Adipocyte (in vitro differentiated cells): ENCODE results near the gene DDAH2.
A peak's percentile ranks its signal among the peaks of the same experiment; 100 is the strongest.

ENCODE experiments used
- DNase-seq: peaks from one replicate; pipeline ENCODE4 v3.0.0-alpha.2; 2015; ENCODE audit warnings: low read depth
- H3K27me3 ChIP-seq: replicated peaks from 2 replicates; pipeline ENCODE4 v1.7.0; 2013; ENCODE audit warnings: mild to moderate bottlenecking, low read length, moderate library complexity; ENCODE audit not compliant: control insufficient read depth, insufficient read depth
- H3K36me3 ChIP-seq: 2 replicates; pipeline ENCODE4 v1.7.0; 2013; ENCODE audit warnings: low read length, mild to moderate bottlenecking, moderate library complexity; ENCODE audit not compliant: control insufficient read depth, insufficient read depth, severe bottlenecking
- H3K4me1 ChIP-seq: 2 replicates; pipeline ENCODE4 v1.7.0; 2013; ENCODE audit warnings: mild to moderate bottlenecking, low read length, moderate library complexity; ENCODE audit not compliant: control insufficient read depth, insufficient read depth
- H3K4me3 ChIP-seq: 2 replicates; pipeline ENCODE4 v1.7.0; 2013; ENCODE audit warnings: mild to moderate bottlenecking, low read length, moderate library complexity
- H3K9ac ChIP-seq: 2 replicates; pipeline ENCODE4 v1.7.0; 2013; ENCODE audit warnings: mild to moderate bottlenecking, low read length, moderate library complexity
- H3K9me3 ChIP-seq: 2 replicates; pipeline ENCODE4 v1.7.0; 2013; ENCODE audit warnings: mild to moderate bottlenecking, low read length, moderate library complexity; ENCODE audit not compliant: control insufficient read depth

DDAH2 gene

DNA sequence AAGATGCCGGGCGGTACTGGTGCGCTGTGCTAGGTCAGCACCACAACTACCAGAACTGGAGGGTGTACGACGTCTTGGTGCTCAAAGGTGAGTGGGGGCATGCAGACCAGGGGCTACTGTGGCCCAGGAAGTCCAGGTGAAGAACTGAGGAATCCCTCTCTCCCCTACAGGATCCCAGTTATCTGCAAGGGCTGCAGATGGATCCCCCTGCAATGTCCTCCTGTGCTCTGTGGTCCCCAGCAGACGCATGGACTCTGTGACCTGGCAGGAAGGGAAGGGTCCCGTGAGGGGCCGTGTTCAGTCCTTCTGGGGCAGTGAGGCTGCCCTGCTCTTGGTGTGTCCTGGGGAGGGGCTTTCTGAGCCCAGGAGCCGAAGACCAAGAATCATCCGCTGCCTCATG is 21.4 kb downstream of the DDAH2 start:
- Histone ChIP-seq H3K4me1 (peaks cover 3% of the 10 kb centered on the region), H3K9me3 (no peaks in the 10 kb centered on the region)

GRCh38 chr6:31706599-31706998 is 22.5 kb downstream of the DDAH2 start, which contains the start of gene LY6G6F:
Gene LY6G6F, plus strand, starts transcription at chr6:31706866. Its CDS starts 41 bp downstream, at chr6:31706907.
- Histone ChIP-seq H3K9me3 (no peaks in the 10 kb centered on the region), H3K9ac (no peak within 1 kb of the TSS), H3K4me1 (peaks cover 10% of the 10 kb centered on the region), H3K4me3 (no peak within 1 kb of the TSS), H3K36me3 (no peaks in the 10 kb centered on the region), H3K27me3 (peaks cover 14% of the 10 kb centered on the region)
- DNase-seq: no peak

More for the DNA sequence above, 21.4 kb downstream of the DDAH2 start:
- Histone ChIP-seq H3K4me3 (no peak overlapping the region), H3K27me3 (peaks cover 18% of the 10 kb centered on the region), H3K9ac (no peak overlapping the region), H3K36me3 (no peaks in the 10 kb centered on the region)
- no peak for DNase-seq

GRCh38 chr6:31705931-31706330 is 23.2 kb downstream of the DDAH2 start:
- Histone ChIP-seq H3K9ac (no peak overlapping the region), H3K27me3 (peaks cover 7% of the 10 kb centered on the region), H3K36me3 (no peaks in the 10 kb centered on the region), H3K4me3 (no peak overlapping the region), H3K9me3 (no peaks in the 10 kb centered on the region), H3K4me1 (peaks cover 16% of the 10 kb centered on the region)
- no peak for DNase-seq

- peak; percentile 99 for DNase-seq
- H3K4me3 ChIP-seq: peak within 1 kb of the TSS; percentile 88
- no peaks in the 10 kb centered on the region for H3K27me3 ChIP-seq
- H3K36me3 ChIP-seq: peaks cover under 1% of the 10 kb centered on the region
- H3K4me1 ChIP-seq: peaks cover 16% of the 10 kb centered on the region
- H3K9ac ChIP-seq: peak within 1 kb of the TSS; percentile 95
- no peaks in the 10 kb centered on the region for H3K9me3 ChIP-seq
Observed at GRCh38 chr6:31702819-31703716, 26.0 kb downstream of the DDAH2 start, which contains the start of gene ABHD16A. Gene ABHD16A, minus strand, starts transcription at chr6:31703324. Its CDS starts 43 bp downstream, at chr6:31703281.

DNA sequence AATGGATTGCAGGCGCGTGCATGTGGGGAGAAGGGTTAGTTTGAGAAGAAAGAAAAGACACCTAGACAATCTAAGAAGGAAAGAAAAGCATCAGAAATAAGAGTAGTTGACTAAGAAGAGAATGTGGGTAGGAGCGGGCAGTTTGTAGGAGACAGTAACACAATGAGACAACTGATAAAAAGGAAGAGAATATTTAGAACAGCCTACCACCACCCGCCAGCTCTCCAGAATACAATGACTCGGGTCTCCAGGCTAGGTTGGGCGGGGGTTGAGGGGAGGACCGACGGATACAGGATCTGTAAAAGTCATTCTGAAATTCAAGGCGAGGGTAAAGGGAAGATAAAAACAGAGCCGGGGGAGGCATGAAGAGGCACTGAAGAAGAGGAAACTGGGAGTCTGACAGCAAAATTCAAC is 26.7 kb downstream of the DDAH2 start:
- Histone ChIP-seq H3K9ac (peak overlapping the region; percentile 95), H3K36me3 (peaks cover 6% of the 10 kb centered on the region), H3K9me3 (no peaks in the 10 kb centered on the region), H3K4me3 (peak overlapping the region; percentile 88), H3K27me3 (no peaks in the 10 kb centered on the region), H3K4me1 (peaks cover 16% of the 10 kb centered on the region)
- peak; percentile 62 for DNase-seq

DNA sequence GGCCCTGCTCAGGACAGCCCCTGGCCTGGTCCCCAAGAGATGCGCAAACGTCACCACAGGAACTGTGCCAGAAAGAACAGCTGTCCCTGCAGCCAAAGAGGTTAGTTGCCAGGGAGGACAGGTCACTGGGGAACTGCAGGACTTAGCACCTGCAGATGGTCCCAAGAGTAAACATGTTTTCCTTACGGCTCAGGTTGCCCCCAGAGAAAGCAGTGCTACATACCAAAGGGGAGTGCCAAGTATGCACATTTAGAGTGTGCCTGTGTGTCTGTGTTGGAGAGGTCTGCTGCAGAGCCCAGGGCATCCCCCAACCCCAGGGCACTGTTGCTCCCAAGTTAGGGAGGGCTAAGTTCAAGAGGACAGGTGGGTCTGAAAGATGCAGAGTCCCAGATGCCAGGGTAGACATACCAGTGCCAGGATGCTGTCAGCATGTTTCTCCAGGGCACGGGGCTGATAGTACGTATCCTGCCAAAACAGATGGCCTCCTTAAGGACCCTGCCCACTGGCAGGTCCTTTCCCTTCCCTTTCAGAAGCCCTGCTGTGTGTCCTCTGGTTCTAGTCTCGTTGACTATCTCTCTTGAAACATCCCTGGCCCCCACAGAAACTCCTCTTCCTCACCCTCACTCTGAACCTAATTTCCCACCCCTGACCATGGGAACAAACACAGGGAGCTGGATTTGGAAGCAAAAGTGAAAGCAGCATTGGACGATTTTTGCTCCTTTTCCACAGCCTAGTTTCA is 27.3 kb downstream of the DDAH2 start:
- H3K4me1 ChIP-seq: peaks cover 16% of the 10 kb centered on the region
- peak overlapping the region; percentile 95 for H3K9ac ChIP-seq
- peaks cover 11% of the 10 kb centered on the region for H3K36me3 ChIP-seq
- DNase-seq: peak; percentile 66
- H3K4me3 ChIP-seq: peak overlapping the region; percentile 88
- H3K9me3 ChIP-seq: no peaks in the 10 kb centered on the region
- H3K27me3 ChIP-seq: no peaks in the 10 kb centered on the region

- no peak for DNase-seq
- H3K4me3 ChIP-seq: no peak overlapping the region
- H3K9ac ChIP-seq: peak overlapping the region; percentile 95
- no peaks in the 10 kb centered on the region for H3K27me3 ChIP-seq
- no peaks in the 10 kb centered on the region for H3K9me3 ChIP-seq
- H3K4me1 ChIP-seq: peaks cover 16% of the 10 kb centered on the region
- peaks cover 15% of the 10 kb centered on the region for H3K36me3 ChIP-seq
Observed at GRCh38 chr6:31700740-31701401, 28.2 kb downstream of the DDAH2 start.

- H3K36me3 ChIP-seq: peaks cover 40% of the 10 kb centered on the region
- H3K4me1 ChIP-seq: peaks cover 13% of the 10 kb centered on the region
- no peak overlapping the region for H3K9ac ChIP-seq
- no peak overlapping the region for H3K4me3 ChIP-seq
- DNase-seq: no peak
- no peaks in the 10 kb centered on the region for H3K27me3 ChIP-seq
- no peaks in the 10 kb centered on the region for H3K9me3 ChIP-seq
Observed at GRCh38 chr6:31697555-31697954, 31.5 kb downstream of the DDAH2 start.

DNA sequence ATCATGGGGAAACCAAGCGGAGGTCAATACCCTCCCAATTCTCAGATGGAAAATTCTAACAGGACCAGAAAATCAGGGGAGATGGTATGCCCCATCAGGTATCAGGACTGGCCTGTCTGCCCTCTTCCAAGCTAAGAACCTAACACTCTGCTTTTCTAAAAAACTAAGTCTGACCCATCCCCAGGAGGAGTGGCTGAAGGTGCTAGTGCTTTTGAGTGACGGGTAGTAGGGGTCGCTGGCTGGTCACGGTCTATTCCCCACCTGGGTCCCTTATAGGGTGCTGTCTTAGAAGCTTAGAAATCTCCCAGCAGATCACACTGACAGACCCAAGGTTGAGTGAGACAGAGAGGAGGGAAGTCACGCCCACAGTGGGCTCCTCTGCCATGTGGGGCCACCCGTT is 35.6 kb downstream of the DDAH2 start:
- Histone ChIP-seq H3K9ac (no peak overlapping the region), H3K36me3 (peaks cover 76% of the 10 kb centered on the region), H3K4me1 (no peaks in the 10 kb centered on the region), H3K4me3 (no peak overlapping the region), H3K27me3 (no peaks in the 10 kb centered on the region), H3K9me3 (no peaks in the 10 kb centered on the region)
- DNase-seq: no peak

DNA sequence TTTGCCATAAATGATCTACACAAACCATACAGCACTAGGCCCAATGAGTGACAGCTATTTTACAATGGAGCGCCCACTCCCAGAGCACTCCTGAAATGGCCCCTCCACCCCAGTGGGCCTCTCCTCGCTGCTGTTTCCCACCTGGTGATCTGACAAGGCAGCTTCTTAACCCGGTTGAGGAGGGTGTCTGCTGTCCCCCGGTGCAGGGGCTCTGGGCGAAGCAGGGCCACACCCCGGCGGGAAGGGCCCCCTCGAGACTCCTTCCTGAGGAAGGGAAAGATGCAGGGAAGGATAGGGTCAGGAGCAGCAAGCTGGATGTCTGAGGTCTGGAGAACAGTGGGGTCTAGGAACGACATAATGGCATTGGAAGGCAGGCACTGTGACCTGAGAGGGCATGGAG is 36.2 kb downstream of the DDAH2 start:
- Histone ChIP-seq H3K4me3 (no peak overlapping the region), H3K36me3 (peaks cover 80% of the 10 kb centered on the region), H3K4me1 (no peaks in the 10 kb centered on the region), H3K9ac (no peak overlapping the region), H3K27me3 (no peaks in the 10 kb centered on the region), H3K9me3 (no peaks in the 10 kb centered on the region)
- no peak for DNase-seq

DNA sequence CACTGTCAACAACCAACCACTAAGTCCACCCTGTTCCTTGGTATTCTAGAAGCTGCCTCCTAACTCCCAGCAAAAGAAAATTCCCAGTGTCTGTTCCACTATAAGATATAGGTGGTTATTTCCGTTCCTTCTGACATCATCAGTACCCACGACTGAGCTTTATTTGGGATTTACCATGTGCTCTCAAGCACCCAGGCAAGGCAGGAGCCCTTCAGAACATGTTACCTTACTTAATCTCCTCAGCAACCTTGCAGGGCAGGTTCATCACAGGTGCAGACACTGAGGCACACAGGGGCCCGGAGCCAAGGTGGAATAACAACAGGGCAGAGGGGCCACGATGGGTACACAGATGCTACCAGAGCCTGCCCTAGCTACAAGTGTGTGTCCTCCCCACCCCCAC is 36.7 kb downstream of the DDAH2 start:
- no peak overlapping the region for H3K4me3 ChIP-seq
- no peaks in the 10 kb centered on the region for H3K4me1 ChIP-seq
- H3K9me3 ChIP-seq: no peaks in the 10 kb centered on the region
- no peak for DNase-seq
- H3K27me3 ChIP-seq: no peaks in the 10 kb centered on the region
- no peak overlapping the region for H3K9ac ChIP-seq
- H3K36me3 ChIP-seq: peaks cover 82% of the 10 kb centered on the region
